Endothelial cell of umbilical vein (primary cell): ENCODE results near the gene ORAI3.

Source experiments
- CTCF ChIP-seq, 2 donors: IDR thresholded peaks; 1 replicate in 1 of 2; 2 replicates in 1 of 2; pipeline ENCODE4 v1.5.1; 2011; ENCODE audit warnings: low read length in 2 of 2, mild to moderate bottlenecking in 2 of 2, moderate library complexity in 2 of 2, control low read depth in 1 of 2, inconsistent platforms in 1 of 2, low read depth in 1 of 2; ENCODE audit not compliant: insufficient read depth in 1 of 2; ENCODE audit errors: extremely low read depth in 1 of 2
- POLR2A ChIP-seq: IDR thresholded peaks from 2 replicates; pipeline ENCODE4 v1.6.1; 2012; ENCODE audit warnings: low read depth, mild to moderate bottlenecking, control low read depth, low read length

- TF ChIP-seq CTCF (IDR thresholded peaks at IDR 0.05; ENCODE audit: extremely low read depth in 1 of 2, insufficient read depth in 1 of 2, low read depth in 1 of 2, low read length in 2 of 2) (no peak), POLR2A (no peak)
Observed at GRCh38 chr16:30925632-30925987, 23.3 kb upstream of the ORAI3 start.
